HepG2 (cell line): ENCODE data around the gene RANBP2. TPM values are rescaled to one million over a fixed set of nuclear protein-coding genes. Genes with fewer than 3 reads are reported as not detected.

Source experiments
- CBX2 ChIP-seq, 2 experiments: fragments of 200-600 bp in 1 of 2; sonication (generic); formaldehyde crosslinking in 1 of 2; IDR thresholded peaks; 2 replicates each; pipeline versions ENCODE4 v1.7.0 to v1.8.1; 2018 to 2022; ENCODE audit warnings: low read depth in 2 of 2, low read length in 1 of 2, mild to moderate bottlenecking in 1 of 2, missing genetic modification reagents in 1 of 2
- EHMT2 ChIP-seq: fragments of 200-600 bp; sonication (generic); IDR thresholded peaks from 2 replicates; pipeline ENCODE4 v1.7.0; 2017; ENCODE audit warnings: antibody characterized with exemption, low read depth, low read length, borderline replicate concordance
- HNRNPL ChIP-seq: fragments of 200-400 bp; formaldehyde crosslinking; IDR thresholded peaks from 2 replicates; pipeline ENCODE4 v1.6.1; 2017; ENCODE audit warnings: mild to moderate bottlenecking, low read depth, low read length
- KDM5A ChIP-seq: fragments of 200-600 bp; sonication (generic); IDR thresholded peaks from 2 replicates; pipeline ENCODE4 v1.7.0; 2018; ENCODE audit warnings: antibody characterized with exemption, mild to moderate bottlenecking, low read length, borderline replicate concordance
- KDM5B ChIP-seq: sonication (generic); formaldehyde crosslinking; IDR thresholded peaks from 2 replicates; pipeline ENCODE4 v1.4.0; 2020; ENCODE audit warnings: missing genetic modification reagents, mild to moderate bottlenecking, borderline replicate concordance
- KLF9 ChIP-seq: IDR thresholded peaks from 2 replicates; pipeline ENCODE4 v1.6.1; 2016; ENCODE audit warnings: low read depth
- MXI1 ChIP-seq: IDR thresholded peaks from 3 replicates; pipeline ENCODE4 v1.6.1; 2012; ENCODE audit warnings: low read depth, low read length, inconsistent platforms, borderline replicate concordance
- MYC ChIP-seq: sonication (generic); formaldehyde crosslinking; IDR thresholded peaks from 2 replicates; pipeline ENCODE4 v1.9.0; 2021; ENCODE audit warnings: missing genetic modification reagents, borderline replicate concordance
- RARG ChIP-seq: sonication (generic); formaldehyde crosslinking; IDR thresholded peaks from 2 replicates; pipeline ENCODE4 v1.4.0; 2020; ENCODE audit warnings: low read depth, mild to moderate bottlenecking, missing genetic modification reagents
- REL ChIP-seq: sonication (generic); formaldehyde crosslinking; conservative IDR thresholded peaks from 2 replicates; pipeline ENCODE4 v1.8.0; 2022; ENCODE audit warnings: mild to moderate bottlenecking, missing genetic modification reagents, moderate library complexity
- SRSF4 ChIP-seq: fragments of 200-400 bp; formaldehyde crosslinking; IDR thresholded peaks from one replicate; pipeline ENCODE4 v1.6.1; 2018; ENCODE audit warnings: mild to moderate bottlenecking, low read depth, low read length, moderate library complexity; ENCODE audit not compliant: poor library complexity, severe bottlenecking
- ZNF644 ChIP-seq: IDR thresholded peaks from 2 replicates; pipeline ENCODE4 v1.6.1; 2016; ENCODE audit warnings: low read depth
- ZNF652 ChIP-seq: IDR thresholded peaks from 2 replicates; pipeline ENCODE4 v1.6.1; 2016; ENCODE audit warnings: low read depth, borderline replicate concordance
- ZNF7 ChIP-seq: IDR thresholded peaks from 2 replicates; pipeline ENCODE4 v1.6.1; 2016; ENCODE audit warnings: missing biosample characterization, missing genetic modification reagents
- ZNF713 ChIP-seq: sonication (generic); formaldehyde crosslinking; IDR thresholded peaks from 2 replicates; pipeline ENCODE4 v1.4.0; 2020; ENCODE audit warnings: mild to moderate bottlenecking, missing genetic modification reagents
- ZZZ3 ChIP-seq: sonication (generic); formaldehyde crosslinking; IDR thresholded peaks from 2 replicates; pipeline ENCODE4 v1.4.0; 2020; ENCODE audit warnings: missing genetic modification reagents, mild to moderate bottlenecking, borderline replicate concordance
- polyA plus RNA-seq, 8 experiments: library from polyadenylated mRNA; depleted of rRNA in 3 of 8; stranded (reverse) in 7 of 8; unstranded in 1 of 8; fragments of >200 nt; fragmentation: Illumina TruSeq in 4 of 8; extraction: Trizol in 4 of 8; gene quantifications; 2 replicates each; pipeline versions ENCODE4 v1.2.1 to v1.2.3, GENCODE V29; 2011 to 2016; ENCODE audit warnings: low read depth in 4 of 8, missing spikeins in 1 of 8, mixed read lengths in 1 of 8; ENCODE audit not compliant: insufficient read depth in 1 of 8
- total RNA-seq, 5 experiments: library from RNA; depleted of rRNA; stranded (reverse); fragments of >200 nt; fragmentation: Illumina TruSeq; extraction: Trizol; gene quantifications; 2 replicates each; pipeline ENCODE4 v1.2.3, GENCODE V29; 2016; ENCODE audit warnings: low read depth in 1 of 5
- TF ChIP-seq, protein P1 (sequence below): sonication (generic); formaldehyde crosslinking; IDR thresholded peaks from 2 replicates; pipeline ENCODE4 v1.5.1; 2020; ENCODE audit warnings: mild to moderate bottlenecking, missing genetic modification reagents, moderate library complexity
- TF ChIP-seq, protein P2 (sequence below): IDR thresholded peaks from 2 replicates; pipeline ENCODE4 v1.6.1; 2016; ENCODE audit warnings: low read depth, borderline replicate concordance
- TF ChIP-seq, protein P3 (sequence below): sonication (generic); formaldehyde crosslinking; IDR thresholded peaks from 2 replicates; pipeline ENCODE4 v1.5.0; 2020; ENCODE audit warnings: mild to moderate bottlenecking, missing genetic modification reagents
- TF ChIP-seq, protein P4 (sequence below): sonication (generic); formaldehyde crosslinking; IDR thresholded peaks from 2 replicates; pipeline ENCODE4 v1.8.1; 2023; ENCODE audit warnings: mild to moderate bottlenecking, inconsistent platforms, moderate library complexity, missing genetic modification reagents, borderline replicate concordance

The RANBP2 gene
- total and polyA plus RNA-seq, 2 of the 13 experiments (the other 11 are each of a cell fraction or from before 2014, with no cell fraction given): 12.2 to 87.0 TPM

DNA sequence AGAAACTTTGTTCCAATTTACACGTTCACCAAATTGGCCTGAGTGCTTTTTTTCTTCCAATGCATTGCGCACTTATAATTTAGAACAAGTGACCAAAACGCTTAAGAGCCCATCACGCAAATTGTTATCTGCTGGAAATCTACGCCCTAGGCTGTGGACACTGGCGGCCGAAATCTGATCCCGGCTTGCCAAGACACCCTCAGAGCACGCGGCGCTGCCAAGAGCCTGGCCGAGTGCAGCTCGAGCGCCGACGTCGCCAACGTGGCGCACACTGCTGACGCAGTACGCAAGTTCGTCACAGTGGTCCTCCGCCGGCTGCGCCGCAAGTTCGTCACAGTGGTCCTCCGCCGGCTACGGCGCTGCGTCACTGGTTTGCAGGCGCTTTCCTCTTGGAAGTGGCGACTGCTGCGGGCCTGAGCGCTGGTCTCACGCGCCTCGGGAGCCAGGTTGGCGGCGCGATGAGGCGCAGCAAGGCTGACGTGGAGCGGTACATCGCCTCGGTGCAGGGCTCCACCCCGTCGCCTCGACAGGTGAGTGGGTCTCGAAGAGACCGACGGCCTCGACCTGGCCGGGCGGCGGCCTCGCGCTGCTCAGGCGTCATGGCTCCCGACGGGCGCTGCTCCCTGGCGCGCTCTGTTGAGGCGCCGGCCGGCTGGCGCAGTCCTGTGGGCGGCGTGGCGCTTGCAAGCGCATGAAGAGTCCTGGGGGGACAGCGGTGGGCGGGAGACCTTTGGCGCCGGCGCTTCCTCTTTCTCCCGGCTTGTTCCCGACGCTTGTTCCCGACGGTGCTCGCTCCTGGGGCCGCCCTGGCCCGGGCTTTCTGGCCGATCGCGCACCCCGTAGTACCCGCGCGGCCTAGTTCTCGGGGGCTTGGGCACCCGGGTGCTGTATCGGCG, at the start of gene RANBP2 (continued):
- TF ChIP-seq EHMT2 (peak; percentile 39; the same call in 1 of the 2 replicates), KLF9 (peak; percentile 96), SRSF4 (no peak), CBX2 (IDR thresholded peaks at IDR 0.05; ENCODE audit: low read depth, low read length) (no peak), CBX2 (CRISPR knock-in tag; IDR thresholded peaks at IDR 0.05; ENCODE audit: low read depth) (peak; percentile 88; the same call in 1 of the 2 replicates), HNRNPL (0 out of 2 replicates have a peak, but pooled peaks have one; percentile 16), REL (CRISPR knock-in tag) (peak; percentile 86; the same call in 1 of the 2 replicates), KDM5B (peak; percentile 99), RARG (CRISPR knock-in tag) (no peak), ZZZ3 (CRISPR knock-in tag) (peak; percentile 98; the same call in 1 of the 2 replicates), ZNF652 (CRISPR knock-in tag) (no peak), MYC (peak; percentile 100), KDM5A (peak; percentile 88), ZNF644 (CRISPR knock-in tag) (peak; percentile 44; the same call in 1 of the 2 replicates), ZNF7 (CRISPR knock-in tag) (no peak; the same call in 1 of the 2 replicates), ZNF713 (peak; percentile 61; the same call in 1 of the 2 replicates), MXI1 (peak; percentile 96)
- TF ChIP-seq, protein P1, sequence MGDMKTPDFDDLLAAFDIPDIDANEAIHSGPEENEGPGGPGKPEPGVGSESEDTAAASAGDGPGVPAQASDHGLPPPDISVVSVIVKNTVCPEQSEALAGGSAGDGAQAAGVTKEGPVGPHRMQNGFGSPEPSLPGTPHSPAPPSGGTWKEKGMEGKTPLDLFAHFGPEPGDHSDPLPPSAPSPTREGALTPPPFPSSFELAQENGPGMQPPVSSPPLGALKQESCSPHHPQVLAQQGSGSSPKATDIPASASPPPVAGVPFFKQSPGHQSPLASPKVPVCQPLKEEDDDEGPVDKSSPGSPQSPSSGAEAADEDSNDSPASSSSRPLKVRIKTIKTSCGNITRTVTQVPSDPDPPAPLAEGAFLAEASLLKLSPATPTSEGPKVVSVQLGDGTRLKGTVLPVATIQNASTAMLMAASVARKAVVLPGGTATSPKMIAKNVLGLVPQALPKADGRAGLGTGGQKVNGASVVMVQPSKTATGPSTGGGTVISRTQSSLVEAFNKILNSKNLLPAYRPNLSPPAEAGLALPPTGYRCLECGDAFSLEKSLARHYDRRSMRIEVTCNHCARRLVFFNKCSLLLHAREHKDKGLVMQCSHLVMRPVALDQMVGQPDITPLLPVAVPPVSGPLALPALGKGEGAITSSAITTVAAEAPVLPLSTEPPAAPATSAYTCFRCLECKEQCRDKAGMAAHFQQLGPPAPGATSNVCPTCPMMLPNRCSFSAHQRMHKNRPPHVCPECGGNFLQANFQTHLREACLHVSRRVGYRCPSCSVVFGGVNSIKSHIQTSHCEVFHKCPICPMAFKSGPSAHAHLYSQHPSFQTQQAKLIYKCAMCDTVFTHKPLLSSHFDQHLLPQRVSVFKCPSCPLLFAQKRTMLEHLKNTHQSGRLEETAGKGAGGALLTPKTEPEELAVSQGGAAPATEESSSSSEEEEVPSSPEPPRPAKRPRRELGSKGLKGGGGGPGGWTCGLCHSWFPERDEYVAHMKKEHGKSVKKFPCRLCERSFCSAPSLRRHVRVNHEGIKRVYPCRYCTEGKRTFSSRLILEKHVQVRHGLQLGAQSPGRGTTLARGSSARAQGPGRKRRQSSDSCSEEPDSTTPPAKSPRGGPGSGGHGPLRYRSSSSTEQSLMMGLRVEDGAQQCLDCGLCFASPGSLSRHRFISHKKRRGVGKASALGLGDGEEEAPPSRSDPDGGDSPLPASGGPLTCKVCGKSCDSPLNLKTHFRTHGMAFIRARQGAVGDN (CRISPR knock-in tag): peak; percentile 100
- TF ChIP-seq, protein P2, sequence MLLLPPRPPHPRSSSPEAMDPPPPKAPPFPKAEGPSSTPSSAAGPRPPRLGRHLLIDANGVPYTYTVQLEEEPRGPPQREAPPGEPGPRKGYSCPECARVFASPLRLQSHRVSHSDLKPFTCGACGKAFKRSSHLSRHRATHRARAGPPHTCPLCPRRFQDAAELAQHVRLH (CRISPR knock-in tag): peak; percentile 99
- TF ChIP-seq, protein P3, sequence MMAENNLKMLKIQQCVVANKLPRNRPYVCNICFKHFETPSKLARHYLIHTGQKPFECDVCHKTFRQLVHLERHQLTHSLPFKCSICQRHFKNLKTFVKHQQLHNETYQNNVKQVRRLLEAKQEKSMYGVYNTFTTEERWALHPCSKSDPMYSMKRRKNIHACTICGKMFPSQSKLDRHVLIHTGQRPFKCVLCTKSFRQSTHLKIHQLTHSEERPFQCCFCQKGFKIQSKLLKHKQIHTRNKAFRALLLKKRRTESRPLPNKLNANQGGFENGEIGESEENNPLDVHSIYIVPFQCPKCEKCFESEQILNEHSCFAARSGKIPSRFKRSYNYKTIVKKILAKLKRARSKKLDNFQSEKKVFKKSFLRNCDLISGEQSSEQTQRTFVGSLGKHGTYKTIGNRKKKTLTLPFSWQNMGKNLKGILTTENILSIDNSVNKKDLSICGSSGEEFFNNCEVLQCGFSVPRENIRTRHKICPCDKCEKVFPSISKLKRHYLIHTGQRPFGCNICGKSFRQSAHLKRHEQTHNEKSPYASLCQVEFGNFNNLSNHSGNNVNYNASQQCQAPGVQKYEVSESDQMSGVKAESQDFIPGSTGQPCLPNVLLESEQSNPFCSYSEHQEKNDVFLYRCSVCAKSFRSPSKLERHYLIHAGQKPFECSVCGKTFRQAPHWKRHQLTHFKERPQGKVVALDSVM: peak; percentile 80; the same call in 1 of the 2 replicates
- TF ChIP-seq, protein P4, sequence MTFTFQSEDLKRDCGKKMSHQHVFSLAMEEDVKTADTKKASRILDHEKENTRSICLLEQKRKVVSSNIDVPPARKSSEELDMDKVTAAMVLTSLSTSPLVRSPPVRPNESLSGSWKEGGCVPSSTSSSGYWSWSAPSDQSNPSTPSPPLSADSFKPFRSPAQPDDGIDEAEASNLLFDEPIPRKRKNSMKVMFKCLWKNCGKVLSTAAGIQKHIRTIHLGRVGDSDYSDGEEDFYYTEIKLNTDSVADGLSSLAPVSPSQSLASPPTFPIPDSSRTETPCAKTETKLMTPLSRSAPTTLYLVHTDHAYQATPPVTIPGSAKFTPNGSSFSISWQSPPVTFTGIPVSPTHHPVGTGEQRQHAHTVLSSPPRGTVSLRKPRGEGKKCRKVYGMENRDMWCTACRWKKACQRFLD: peak; percentile 99
